ENCODE results near the gene FANCD2OS. TPM values are rescaled to one million over a fixed set of nuclear protein-coding genes. Genes with fewer than 3 reads are reported as not detected.
"Not testable (repeated sequence)": the region's sequence is repeated elsewhere in the genome, so short reads cannot be mapped to it uniquely, and the experiment has no call there.

Gene FANCD2OS
- total RNA-seq, 1 donor from 2014 or later: not detected

DNA sequence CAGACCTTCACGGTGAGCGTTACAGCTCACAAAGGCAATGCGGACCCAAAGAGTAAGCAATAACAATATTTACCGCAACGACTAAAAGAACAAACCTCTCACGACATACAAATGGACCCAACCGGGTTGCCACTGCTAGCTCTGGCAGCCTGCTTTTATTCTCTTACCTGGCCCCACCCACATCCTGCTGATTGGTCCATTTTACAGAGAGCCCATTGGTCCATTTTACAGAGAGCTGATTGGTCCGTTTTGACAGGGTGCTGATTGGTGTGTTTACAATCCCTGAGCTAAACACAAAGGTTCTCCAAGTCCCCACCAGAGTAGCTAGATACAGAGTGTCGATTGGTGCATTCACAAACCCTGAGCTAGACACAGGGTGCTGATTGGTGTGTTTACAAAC lies 27.8 kb upstream of the FANCD2OS start:
- H3K4me3 Mint-ChIP-seq; H3K4me1 Mint-ChIP-seq (ENCODE audit: low read depth); intact Hi-C loops (cut with micrococcal nuclease); H3K27me3 Mint-ChIP-seq (ENCODE audit: insufficient read depth); H3K36me3 Mint-ChIP-seq (ENCODE audit: low read depth); DNase-seq (ENCODE audit: low spot score); H3K27ac Mint-ChIP-seq; H3K9me3 Mint-ChIP-seq: not testable (repeated sequence)

DNA sequence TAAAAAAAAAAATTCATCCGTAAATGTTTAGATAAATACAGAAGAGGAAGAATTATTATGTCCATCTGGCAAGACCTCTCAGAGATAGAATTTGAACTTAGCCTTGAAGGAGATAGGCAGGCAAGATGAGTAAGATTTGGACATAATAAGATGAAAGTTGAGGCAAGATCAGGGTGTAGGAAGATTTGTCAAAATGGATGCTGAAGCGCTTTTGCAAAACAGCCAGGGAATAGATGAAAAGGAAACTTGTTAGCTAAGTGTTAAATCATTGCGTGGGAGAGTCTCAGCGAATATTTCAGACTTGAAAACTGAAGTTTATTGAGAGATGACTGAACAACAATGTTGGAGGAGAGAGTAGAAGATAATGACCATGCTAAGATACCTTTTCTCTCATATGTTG lies 14.7 kb upstream of the FANCD2OS start:
- Mint-ChIP-seq H3K36me3 (ENCODE audit: low read depth) (peaks cover 49% of the 10 kb centered on the region), H3K4me1 (ENCODE audit: low read depth) (peaks cover 32% of the 10 kb centered on the region), H3K9me3 (no peaks in the 10 kb centered on the region), H3K4me3 (no peak overlapping the region), H3K27ac (peak overlapping the region; percentile 73), H3K27me3 (ENCODE audit: insufficient read depth) (no peaks in the 10 kb centered on the region)
- intact Hi-C loops (cut with micrococcal nuclease): no loop called here
- no peak for DNase-seq (ENCODE audit: low spot score)

- Mint-ChIP-seq H3K9me3 (no peaks in the 10 kb centered on the region), H3K4me1 (ENCODE audit: low read depth) (peaks cover 41% of the 10 kb centered on the region), H3K27ac (no peak overlapping the region), H3K4me3 (no peak overlapping the region), H3K36me3 (ENCODE audit: low read depth) (peaks cover 43% of the 10 kb centered on the region), H3K27me3 (ENCODE audit: insufficient read depth) (no peaks in the 10 kb centered on the region)
- intact Hi-C loops (cut with micrococcal nuclease): no loop called here
- no peak for DNase-seq (ENCODE audit: low spot score)
These were observed 13.0 kb upstream of the FANCD2OS start for GRCh38 chr3:10121064-10121463.

DNA sequence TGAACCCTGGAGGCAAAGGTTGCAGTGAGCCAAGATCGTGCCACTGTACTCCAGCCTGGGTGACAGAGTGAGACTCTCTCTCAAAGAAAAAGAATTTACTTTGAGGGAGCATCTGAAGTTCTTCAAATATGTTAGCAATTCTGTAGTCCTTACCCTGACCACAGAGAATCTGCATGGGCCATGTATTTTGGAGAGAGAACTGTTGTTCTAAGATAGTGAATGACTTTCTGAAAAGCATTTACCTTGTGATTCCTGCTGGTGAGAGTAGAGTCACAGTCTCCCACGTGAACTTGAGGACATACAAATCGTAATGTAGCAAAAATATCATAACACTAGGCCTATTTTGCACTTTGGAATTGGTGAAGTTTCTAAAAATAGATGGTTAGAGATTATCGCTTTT lies 11.3 kb upstream of the FANCD2OS start:
- intact Hi-C loops (cut with micrococcal nuclease): loop anchor here (5.0 to 10.0 kb wide), 2 partner anchors 275 to 757 kb away; partner anchors contain the start of genes RPUSD3 and THUMPD3
- Mint-ChIP-seq H3K4me3 (no peak overlapping the region), H3K4me1 (ENCODE audit: low read depth) (peaks cover 47% of the 10 kb centered on the region), H3K36me3 (ENCODE audit: low read depth) (peaks cover 33% of the 10 kb centered on the region), H3K27me3 (ENCODE audit: insufficient read depth) (peaks cover 2% of the 10 kb centered on the region), H3K9me3 (no peaks in the 10 kb centered on the region), H3K27ac (no peak overlapping the region)
- DNase-seq (ENCODE audit: low spot score): no peak

DNA sequence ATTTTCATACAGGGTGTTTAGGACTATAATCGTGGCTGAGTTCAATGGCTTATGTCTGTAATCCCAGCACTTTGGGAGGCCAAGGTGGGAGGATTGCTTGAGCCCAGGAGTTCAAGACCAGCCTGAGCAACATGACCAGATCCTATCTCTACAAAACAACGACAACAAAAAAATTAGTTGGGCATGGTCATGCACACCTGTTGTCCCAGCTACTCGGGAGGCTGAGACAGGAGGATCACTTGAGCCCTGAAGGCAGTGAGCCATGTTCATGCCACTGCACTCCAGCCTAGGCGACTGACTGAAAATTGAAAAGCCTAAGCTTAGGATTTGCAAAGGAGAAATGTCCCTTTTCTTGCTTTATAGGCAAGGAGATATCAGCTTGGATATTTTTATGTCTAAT lies 8.9 kb upstream of the FANCD2OS start:
- peaks cover 25% of the 10 kb centered on the region for H3K36me3 Mint-ChIP-seq (ENCODE audit: low read depth)
- H3K4me1 Mint-ChIP-seq (ENCODE audit: low read depth): peaks cover 39% of the 10 kb centered on the region
- DNase-seq (ENCODE audit: low spot score): no peak
- intact Hi-C loops (cut with micrococcal nuclease): loop anchor here (1.0 to 10.0 kb wide), 4 partner anchors 48 to 755 kb away; partner anchors contain the start of genes IRAK2, RPUSD3 and THUMPD3
- H3K27me3 Mint-ChIP-seq (ENCODE audit: insufficient read depth): peaks cover 2% of the 10 kb centered on the region
- peak overlapping the region; percentile 99 for H3K4me3 Mint-ChIP-seq
- H3K9me3 Mint-ChIP-seq: no peaks in the 10 kb centered on the region
- H3K27ac Mint-ChIP-seq: peak overlapping the region; percentile 96

GRCh38 chr3:10116138-10116460 lies 8.0 kb upstream of the FANCD2OS start:
- H3K9me3 Mint-ChIP-seq: no peaks in the 10 kb centered on the region
- peaks cover 2% of the 10 kb centered on the region for H3K27me3 Mint-ChIP-seq (ENCODE audit: insufficient read depth)
- peaks cover 22% of the 10 kb centered on the region for H3K36me3 Mint-ChIP-seq (ENCODE audit: low read depth)
- no peak for DNase-seq (ENCODE audit: low spot score)
- peak overlapping the region; percentile 99 for H3K4me3 Mint-ChIP-seq
- H3K4me1 Mint-ChIP-seq (ENCODE audit: low read depth): peaks cover 37% of the 10 kb centered on the region
- intact Hi-C loops (cut with micrococcal nuclease): loop anchor here (1.0 to 10.0 kb wide), 4 partner anchors 49 to 754 kb away; partner anchors contain the start of genes IRAK2, RPUSD3 and THUMPD3
- peak overlapping the region; percentile 96 for H3K27ac Mint-ChIP-seq

DNA sequence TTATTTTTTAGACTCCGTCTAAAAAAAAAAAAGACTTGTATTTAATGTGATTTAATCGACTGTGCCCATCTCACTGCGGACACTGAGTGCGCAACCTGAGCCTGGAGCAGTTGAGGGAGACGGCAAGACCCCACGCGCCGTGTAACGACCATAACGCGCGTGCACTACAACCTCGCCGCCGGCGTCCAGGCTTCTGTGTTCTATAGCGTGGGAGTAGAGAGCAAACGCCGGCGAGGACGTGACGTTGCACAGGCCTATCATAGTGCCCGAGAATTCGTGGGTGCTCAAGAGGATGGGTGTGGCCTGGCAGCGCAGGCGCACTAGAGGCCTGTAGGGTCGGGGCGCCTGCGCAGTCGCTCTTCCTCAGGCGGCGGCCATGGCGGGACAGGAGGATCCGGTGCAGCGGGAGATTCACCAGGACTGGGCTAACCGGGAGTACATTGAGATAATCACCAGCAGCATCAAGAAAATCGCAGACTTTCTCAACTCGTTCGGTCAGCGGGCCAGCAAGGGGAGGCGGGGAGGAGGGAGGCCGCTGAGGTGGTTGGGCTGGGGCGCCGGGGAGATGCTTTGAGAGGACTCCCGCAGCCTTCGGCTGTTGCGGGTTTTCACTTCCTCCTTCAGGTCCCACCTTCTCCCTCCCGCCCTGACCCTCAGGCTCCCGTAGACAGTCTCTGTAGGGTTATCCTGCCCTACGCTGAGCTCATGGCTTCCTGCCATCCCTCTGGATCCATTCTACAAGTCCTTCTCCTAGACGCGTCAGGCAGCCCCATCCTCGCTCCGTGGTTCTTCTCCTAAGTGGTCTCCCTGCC lies 7.5 kb upstream of the FANCD2OS start, which contains the start of gene BRK1:
Gene BRK1, plus strand, starts transcription at position 350 of the 812 bp plus-strand sequence. Its CDS starts 27 bp downstream, at position 377.
- H3K4me1 Mint-ChIP-seq (ENCODE audit: low read depth): peaks cover 31% of the 10 kb centered on the region
- peak within 1 kb of the TSS; percentile 99 for H3K4me3 Mint-ChIP-seq
- DNase-seq (ENCODE audit: low spot score): peak; percentile 90
- H3K9me3 Mint-ChIP-seq: no peaks in the 10 kb centered on the region
- peak within 1 kb of the TSS; percentile 96 for H3K27ac Mint-ChIP-seq
- intact Hi-C loops (cut with micrococcal nuclease): loop anchor here (1.0 to 10.0 kb wide), 15 partner anchors 26 to 753 kb away; partner anchors contain the start of genes ARPC4, BRPF1, CRELD1 and FANCD2
- H3K36me3 Mint-ChIP-seq (ENCODE audit: low read depth): peaks cover 18% of the 10 kb centered on the region
- H3K27me3 Mint-ChIP-seq (ENCODE audit: insufficient read depth): peaks cover 2% of the 10 kb centered on the region

DNA sequence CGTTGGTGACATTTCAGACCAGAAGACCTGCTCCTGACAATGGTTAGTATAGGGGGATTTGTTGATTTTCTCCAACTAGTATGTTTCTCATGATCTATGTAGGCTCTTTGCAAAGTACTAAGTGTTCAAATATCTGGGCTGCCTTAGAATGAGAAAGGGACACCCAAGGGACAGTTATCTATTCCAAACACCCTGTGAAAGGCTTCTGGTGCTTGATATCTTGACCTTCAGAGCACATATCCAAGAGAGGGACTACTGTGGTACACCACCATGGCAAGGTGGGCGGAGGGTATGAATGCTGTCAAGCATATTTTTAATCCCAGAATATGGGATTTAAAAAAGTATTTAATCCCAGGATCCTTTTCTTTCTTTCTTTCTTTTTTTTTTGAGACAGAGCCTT lies 1.1 kb downstream of the FANCD2OS start:
- DNase-seq (ENCODE audit: low spot score): no peak
- Mint-ChIP-seq H3K4me3 (no peak overlapping the region), H3K9me3 (no peaks in the 10 kb centered on the region), H3K4me1 (ENCODE audit: low read depth) (no peaks in the 10 kb centered on the region), H3K27ac (no peak overlapping the region), H3K27me3 (ENCODE audit: insufficient read depth) (peaks cover 2% of the 10 kb centered on the region), H3K36me3 (ENCODE audit: low read depth) (peaks cover 1% of the 10 kb centered on the region)
- intact Hi-C loops (cut with micrococcal nuclease): no loop called here

GRCh38 chr3:10099041-10099440 lies 9.0 kb downstream of the FANCD2OS start:
- no peak overlapping the region for H3K27ac Mint-ChIP-seq
- H3K4me3 Mint-ChIP-seq: no peak overlapping the region
- H3K27me3 Mint-ChIP-seq (ENCODE audit: insufficient read depth): no peaks in the 10 kb centered on the region
- H3K9me3 Mint-ChIP-seq: no peaks in the 10 kb centered on the region
- peaks cover 23% of the 10 kb centered on the region for H3K36me3 Mint-ChIP-seq (ENCODE audit: low read depth)
- DNase-seq (ENCODE audit: low spot score): no peak
- no peaks in the 10 kb centered on the region for H3K4me1 Mint-ChIP-seq (ENCODE audit: low read depth)
- intact Hi-C loops (cut with micrococcal nuclease): no loop called here

DNA sequence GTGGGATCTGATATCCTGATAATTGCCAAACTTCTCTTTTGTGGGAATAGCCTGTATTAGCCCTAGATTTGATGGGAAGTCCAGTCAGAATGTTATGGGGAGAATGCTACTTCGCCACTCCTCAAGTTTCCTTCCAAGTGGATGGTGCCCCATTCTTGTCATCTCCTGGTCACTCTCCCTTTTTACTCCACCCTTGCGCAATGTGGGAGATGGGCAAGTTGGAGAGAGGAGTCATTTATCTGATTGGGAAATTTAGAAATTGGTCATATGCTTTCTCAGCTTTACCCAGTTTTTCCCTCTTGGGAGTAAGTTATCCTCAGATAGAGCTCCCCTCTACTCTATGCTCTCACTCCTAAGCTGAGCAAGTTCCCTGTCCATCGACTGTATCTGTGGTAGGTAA lies 14.4 kb downstream of the FANCD2OS start:
- H3K27me3 Mint-ChIP-seq (ENCODE audit: insufficient read depth): no peaks in the 10 kb centered on the region
- no peak overlapping the region for H3K4me3 Mint-ChIP-seq
- no peak overlapping the region for H3K27ac Mint-ChIP-seq
- no peaks in the 10 kb centered on the region for H3K9me3 Mint-ChIP-seq
- H3K4me1 Mint-ChIP-seq (ENCODE audit: low read depth): no peaks in the 10 kb centered on the region
- H3K36me3 Mint-ChIP-seq (ENCODE audit: low read depth): peaks cover 29% of the 10 kb centered on the region
- intact Hi-C loops (cut with micrococcal nuclease): no loop called here
- DNase-seq (ENCODE audit: low spot score): no peak

DNA sequence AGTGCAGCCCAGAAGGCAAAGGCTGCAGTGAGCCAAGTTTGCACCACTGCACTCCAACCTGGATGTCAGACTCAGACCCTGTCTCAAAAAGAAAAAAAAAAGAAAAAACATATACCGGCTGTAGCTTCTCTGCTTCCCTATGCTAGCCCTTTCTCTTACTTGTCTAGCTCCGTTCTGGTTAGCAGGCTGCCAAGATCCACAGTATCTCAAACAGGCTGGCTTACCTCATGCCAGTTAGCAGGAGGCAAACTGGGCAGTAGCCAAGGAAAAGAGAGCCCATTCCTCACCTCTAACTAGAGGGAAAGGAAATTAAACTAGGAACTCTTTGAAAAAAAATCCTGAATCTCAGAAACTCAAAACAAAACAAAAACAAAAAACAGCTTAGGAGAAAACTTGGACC lies 16.7 kb downstream of the FANCD2OS start:
- H3K36me3 Mint-ChIP-seq (ENCODE audit: low read depth): peaks cover 32% of the 10 kb centered on the region
- H3K9me3 Mint-ChIP-seq; intact Hi-C loops (cut with micrococcal nuclease); DNase-seq (ENCODE audit: low spot score); H3K4me3 Mint-ChIP-seq; H3K4me1 Mint-ChIP-seq (ENCODE audit: low read depth); H3K27me3 Mint-ChIP-seq (ENCODE audit: insufficient read depth); H3K27ac Mint-ChIP-seq: not testable (repeated sequence)

- H3K4me3 Mint-ChIP-seq; H3K4me1 Mint-ChIP-seq (ENCODE audit: low read depth); intact Hi-C loops (cut with micrococcal nuclease); H3K9me3 Mint-ChIP-seq; H3K27me3 Mint-ChIP-seq (ENCODE audit: insufficient read depth); DNase-seq (ENCODE audit: low spot score); H3K27ac Mint-ChIP-seq: not testable (repeated sequence)
- H3K36me3 Mint-ChIP-seq (ENCODE audit: low read depth): peaks cover 32% of the 10 kb centered on the region
These were observed 17.3 kb downstream of the FANCD2OS start for GRCh38 chr3:10090774-10091173.

DNA sequence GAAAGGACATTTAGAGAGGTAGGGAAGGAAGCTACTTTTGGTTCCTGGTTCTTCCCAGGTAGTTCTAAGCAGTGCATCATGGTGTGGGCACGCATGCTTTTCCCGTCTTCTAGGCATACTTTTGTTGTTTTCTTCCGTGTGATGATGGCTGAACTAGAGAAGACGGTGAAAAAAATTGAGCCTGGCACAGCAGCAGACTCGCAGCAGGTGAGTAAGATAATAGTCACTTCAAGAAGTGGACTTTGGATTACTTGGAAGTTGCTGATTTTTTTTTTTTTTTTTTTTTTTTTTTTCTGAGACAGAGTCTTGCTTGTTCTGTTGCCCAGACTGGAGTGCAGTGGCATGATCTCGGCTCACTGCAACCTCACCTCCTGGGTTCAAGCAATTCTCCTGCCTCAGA lies 17.9 kb downstream of the FANCD2OS start:
- intact Hi-C loops (cut with micrococcal nuclease): no loop called here
- no peaks in the 10 kb centered on the region for H3K9me3 Mint-ChIP-seq
- no peaks in the 10 kb centered on the region for H3K27me3 Mint-ChIP-seq (ENCODE audit: insufficient read depth)
- H3K27ac Mint-ChIP-seq: no peak overlapping the region
- no peaks in the 10 kb centered on the region for H3K4me1 Mint-ChIP-seq (ENCODE audit: low read depth)
- H3K36me3 Mint-ChIP-seq (ENCODE audit: low read depth): peaks cover 32% of the 10 kb centered on the region
- no peak for DNase-seq (ENCODE audit: low spot score)
- no peak overlapping the region for H3K4me3 Mint-ChIP-seq
